ENCODE results near the gene DACH1. TPM values are rescaled to one million over a fixed set of nuclear protein-coding genes. Genes with fewer than 3 reads are reported as not detected.
"Not testable (repeated sequence)": the region's sequence is repeated elsewhere in the genome, so short reads cannot be mapped to it uniquely, and the experiment has no call there.

The DACH1 gene
- total and polyA plus RNA-seq, 12 donors, result 1.2 to 5.2 (median 2.6) TPM

- H3K27me3 ChIP-seq, result no peaks in the 10 kb centered on the region
- no peak for DNase-seq
- peak overlapping the region in 1 of 10 donors; percentile 5 for H3K4me3 ChIP-seq
- WGBS, 2 donors, result 62 to 77% methylated on average over 9 of the region's 9 CpGs
- ATAC-seq, result peak in 3 of 8 donors; percentile 19 to 64 (median 49)
- intact Hi-C loops (cut with DNase I), result loop anchor here in 1 of 10 donors (5.0 kb wide), 1 partner anchor 75 kb away; no protein-coding TSS in a partner anchor
- peak overlapping the region in 4 of 10 donors; percentile 7 to 30 (median 20) for H3K27ac ChIP-seq
- peaks cover 0 to 9% (median 0%) of the 10 kb centered on the region in 9 donors for H3K4me1 ChIP-seq
- TF ChIP-seq CTCF (IDR thresholded peaks at IDR 0.05), result no peak
- H3K36me3 ChIP-seq, result no peaks in the 10 kb centered on the region
- no peaks in the 10 kb centered on the region for H3K9me3 ChIP-seq
Observed at GRCh38 chr13:71787414-71787813, 79.6 kb downstream of the DACH1 start.

- H3K27ac ChIP-seq, result peak overlapping the region in 5 of 10 donors; percentile 7 to 43 (median 27)
- peaks cover 0 to 9% (median 0%) of the 10 kb centered on the region in 9 donors for H3K4me1 ChIP-seq
- no peaks in the 10 kb centered on the region for H3K27me3 ChIP-seq
- no peak for TF ChIP-seq CTCF (IDR thresholded peaks at IDR 0.05)
- 68% methylated on average over 4 of the region's 4 CpGs for WGBS, 2 donors
- no peak for ATAC-seq
- no peaks in the 10 kb centered on the region for H3K9me3 ChIP-seq
- intact Hi-C loops (cut with DNase I), result loop anchor here in 1 of 10 donors (5.0 kb wide), 1 partner anchor 75 kb away; no protein-coding TSS in a partner anchor
- H3K36me3 ChIP-seq, result no peaks in the 10 kb centered on the region
- DNase-seq, result no peak
- H3K4me3 ChIP-seq, result peak overlapping the region in 1 of 10 donors; percentile 5
Observed at GRCh38 chr13:71786875-71787274, 80.1 kb downstream of the DACH1 start.

- Histone ChIP-seq H3K36me3 (no peaks in the 10 kb centered on the region), H3K4me3 (no peak overlapping the region), H3K9me3 (no peaks in the 10 kb centered on the region), H3K27ac (no peak overlapping the region), H3K27me3 (no peaks in the 10 kb centered on the region), H3K4me1 (peaks cover 0 to 9% (median 0%) of the 10 kb centered on the region in 9 donors)
- DNase-seq, result no peak
- intact Hi-C loops (cut with DNase I), result loop anchor here in 1 of 10 donors (5.0 kb wide), 1 partner anchor 77 kb away; no protein-coding TSS in a partner anchor
- no peak for TF ChIP-seq CTCF (IDR thresholded peaks at IDR 0.05)
- 90% methylated on average over 2 of the region's 2 CpGs for WGBS, 2 donors
- no peak for ATAC-seq
Observed at GRCh38 chr13:71785361-71785760, 81.6 kb downstream of the DACH1 start.

GRCh38 chr13:71780546-71780945, 86.5 kb downstream of the DACH1 start:
- H3K27ac ChIP-seq, result no peak overlapping the region
- DNase-seq (no peak), ATAC-seq (no peak)
- no peaks in the 10 kb centered on the region for H3K36me3 ChIP-seq
- intact Hi-C loops (cut with DNase I), result no loop called here
- WGBS, 2 donors, result 92 to 94% methylated on average over 5 of the region's 5 CpGs
- no peak for TF ChIP-seq CTCF (IDR thresholded peaks at IDR 0.05)
- no peaks in the 10 kb centered on the region for H3K9me3 ChIP-seq
- H3K4me3 ChIP-seq, result no peak overlapping the region
- peaks cover 0 to 19% (median 0%) of the 10 kb centered on the region in 9 donors for H3K4me1 ChIP-seq
- H3K27me3 ChIP-seq, result no peaks in the 10 kb centered on the region

- H3K36me3 ChIP-seq, ATAC-seq, H3K4me3 ChIP-seq, DNase-seq, H3K27ac ChIP-seq, H3K27me3 ChIP-seq, H3K9me3 ChIP-seq: not testable (repeated sequence)
- intact Hi-C loops (cut with DNase I), result loop anchor here in 1 of 10 donors (10.0 kb wide), 1 partner anchor 86 kb away; the partner anchor contains the start of gene DACH1
- WGBS, 2 donors, result 87 to 91% methylated on average over 11 of the region's 11 CpGs
- H3K4me1 ChIP-seq, result peaks cover 0 to 21% (median 0%) of the 10 kb centered on the region in 9 donors
Observed at GRCh38 chr13:71778998-71779397, 88.0 kb downstream of the DACH1 start.

Data from heart right ventricle (tissue), 16 donors.